HG02588 (cell line): ENCODE data around the gene C5AR1.
"Not testable (repeated sequence)": the region's sequence is repeated elsewhere in the genome, so short reads cannot be mapped to it uniquely, and the experiment has no call there.

Experiments used
- ATAC-seq: cut with Tn5 transposase; IDR thresholded peaks from one replicate; pipeline ENCODE4 v1.9.1; 2021; ENCODE audit warnings: mild to moderate bottlenecking, moderate library complexity; ENCODE audit not compliant: unreplicated experiment

Gene C5AR1

GRCh38 chr19:47283405-47284059, 26.1 kb upstream of the C5AR1 start:
- no peak for ATAC-seq

GRCh38 chr19:47284324-47284899, 25.2 kb upstream of the C5AR1 start:
- no peak for ATAC-seq

DNA sequence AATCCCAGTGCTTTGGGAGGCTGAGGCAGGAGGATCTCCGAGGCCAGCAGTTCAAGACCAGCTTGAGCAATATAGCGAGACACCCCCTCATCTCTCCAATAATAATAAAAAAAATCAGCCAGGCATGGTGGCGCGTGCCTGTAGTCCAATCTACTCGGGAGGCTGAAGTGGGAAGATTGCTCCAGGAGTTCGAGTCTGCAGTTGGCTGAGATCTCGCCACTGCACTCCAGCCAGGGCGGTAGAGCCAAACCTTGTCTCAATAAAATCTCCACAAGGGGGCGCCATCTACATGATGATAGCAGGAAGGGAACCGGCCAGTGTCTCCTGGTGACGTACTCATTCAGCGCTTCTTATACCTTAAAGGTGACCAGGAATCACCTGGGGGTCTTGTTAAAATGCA, 13.6 kb upstream of the C5AR1 start:
- no peak for ATAC-seq

- not testable (repeated sequence) for ATAC-seq
Measured at GRCh38 chr19:47300867-47301266, 8.8 kb upstream of the C5AR1 start.

- ATAC-seq, result no peak
Measured at GRCh38 chr19:47302249-47302648, 7.4 kb upstream of the C5AR1 start.

DNA sequence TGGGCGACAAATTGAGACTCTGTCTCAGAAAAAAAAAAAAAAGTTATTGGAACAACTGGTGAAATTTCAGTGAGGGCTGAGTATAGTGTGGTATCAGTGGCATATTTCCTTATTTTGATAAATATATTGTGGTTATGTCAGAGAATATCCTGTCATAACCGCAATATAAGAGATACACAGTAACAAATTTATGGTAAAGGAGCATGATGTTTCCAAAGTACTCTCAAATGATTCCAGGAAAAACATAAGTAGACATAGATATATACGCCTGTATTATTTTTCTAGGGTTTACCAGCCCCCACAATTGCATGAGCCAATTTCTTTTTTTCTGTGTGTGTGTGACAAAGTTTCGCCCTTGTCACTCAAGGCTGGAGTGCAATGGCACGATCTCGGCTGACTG, 5.7 kb upstream of the C5AR1 start:
- no peak for ATAC-seq

DNA sequence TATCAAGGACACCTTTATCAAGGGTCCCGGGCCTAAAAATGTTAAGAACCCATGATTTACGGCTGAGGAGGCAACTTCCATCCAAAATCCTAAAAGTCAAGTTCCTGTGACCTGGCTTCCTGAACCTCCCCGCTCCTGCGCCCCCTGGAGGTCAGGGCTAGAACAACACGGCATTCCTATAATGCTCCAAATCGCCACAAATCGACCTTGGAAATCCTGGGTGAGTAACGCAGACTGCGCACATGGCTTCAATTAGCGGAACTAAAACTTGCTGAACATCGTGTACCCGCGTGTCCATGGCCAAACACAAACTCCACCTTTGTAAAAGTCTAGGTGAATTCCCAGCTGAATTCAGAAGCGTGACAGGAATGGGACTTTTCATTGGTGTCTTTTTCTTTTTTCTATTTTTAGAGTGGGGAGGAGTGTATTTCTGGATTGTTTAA, 4.3 kb upstream of the C5AR1 start:
- no peak for ATAC-seq

DNA sequence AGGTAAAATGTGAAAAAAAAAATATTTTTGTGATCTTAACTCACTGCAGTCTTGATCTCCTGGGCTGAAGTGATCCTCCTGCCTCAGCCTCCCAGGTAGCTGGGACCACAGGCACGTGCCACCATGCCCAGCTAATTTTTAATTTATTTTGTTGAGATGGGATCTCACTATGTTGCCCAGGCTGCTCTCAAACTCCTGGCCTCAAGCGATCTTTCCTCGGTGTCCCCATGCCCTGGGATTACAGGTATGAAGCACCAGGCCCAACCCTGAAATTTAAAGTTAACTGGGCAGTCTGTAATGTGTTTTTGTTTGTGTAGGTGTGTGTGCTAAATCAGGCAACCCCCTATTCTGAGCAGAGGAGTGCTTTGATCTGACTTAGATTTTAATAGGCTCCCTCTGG, 3.4 kb upstream of the C5AR1 start:
- ATAC-seq, result no peak

GRCh38 chr19:47309038-47309437, 623 bp upstream of the C5AR1 start:
- no peak for ATAC-seq

- no peak for ATAC-seq
Measured at GRCh38 chr19:47310323-47310722, 662 bp downstream of the C5AR1 start.

DNA sequence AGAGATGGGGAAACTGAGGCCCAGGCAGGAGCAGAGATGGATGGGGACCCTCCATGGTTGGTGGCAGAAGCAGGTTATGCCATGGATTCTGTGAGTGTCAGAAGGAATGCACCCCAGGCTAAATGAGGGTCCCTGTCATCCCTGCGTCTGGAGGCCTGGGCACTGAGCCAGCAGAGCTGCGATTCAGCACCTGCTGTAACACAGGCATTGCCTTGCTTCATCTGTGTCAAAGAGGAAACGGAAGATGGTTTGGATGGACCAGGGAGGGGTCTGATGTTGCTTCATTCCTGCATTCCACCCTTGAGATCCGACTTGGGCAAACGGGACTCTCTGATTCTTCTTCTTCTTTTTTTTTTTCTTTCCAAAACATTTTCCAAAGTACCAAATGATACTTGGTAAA, 1.2 kb downstream of the C5AR1 start:
- ATAC-seq, result no peak

- ATAC-seq, result no peak
Measured at GRCh38 chr19:47312366-47313006, 2.8 kb downstream of the C5AR1 start.

DNA sequence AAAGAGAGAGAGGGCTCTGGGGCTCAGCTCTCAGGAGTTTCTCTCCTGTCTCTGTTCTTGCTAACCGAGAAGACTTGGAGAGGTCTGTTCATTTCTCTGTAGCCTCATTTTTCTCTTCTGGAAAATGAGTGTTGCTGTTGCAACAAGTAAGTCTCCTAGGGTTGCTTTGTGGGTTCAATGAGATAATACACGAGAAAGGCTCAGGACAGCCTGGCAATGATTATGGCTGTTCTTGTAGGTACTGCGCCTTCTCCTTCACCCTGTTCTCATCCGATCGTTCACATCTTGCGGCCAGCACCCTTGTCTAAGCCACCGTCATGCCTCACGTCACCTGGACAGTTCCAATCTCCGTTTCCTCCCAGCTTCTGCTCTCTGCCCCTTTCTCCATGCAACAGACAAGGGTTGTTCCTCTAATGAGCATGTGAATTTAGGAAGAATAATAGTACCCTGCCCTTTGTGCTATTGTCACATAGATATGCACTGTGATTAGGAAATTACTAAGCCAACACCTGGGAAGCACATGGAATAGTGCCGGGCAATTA, 4.2 kb downstream of the C5AR1 start:
- no peak for ATAC-seq

DNA sequence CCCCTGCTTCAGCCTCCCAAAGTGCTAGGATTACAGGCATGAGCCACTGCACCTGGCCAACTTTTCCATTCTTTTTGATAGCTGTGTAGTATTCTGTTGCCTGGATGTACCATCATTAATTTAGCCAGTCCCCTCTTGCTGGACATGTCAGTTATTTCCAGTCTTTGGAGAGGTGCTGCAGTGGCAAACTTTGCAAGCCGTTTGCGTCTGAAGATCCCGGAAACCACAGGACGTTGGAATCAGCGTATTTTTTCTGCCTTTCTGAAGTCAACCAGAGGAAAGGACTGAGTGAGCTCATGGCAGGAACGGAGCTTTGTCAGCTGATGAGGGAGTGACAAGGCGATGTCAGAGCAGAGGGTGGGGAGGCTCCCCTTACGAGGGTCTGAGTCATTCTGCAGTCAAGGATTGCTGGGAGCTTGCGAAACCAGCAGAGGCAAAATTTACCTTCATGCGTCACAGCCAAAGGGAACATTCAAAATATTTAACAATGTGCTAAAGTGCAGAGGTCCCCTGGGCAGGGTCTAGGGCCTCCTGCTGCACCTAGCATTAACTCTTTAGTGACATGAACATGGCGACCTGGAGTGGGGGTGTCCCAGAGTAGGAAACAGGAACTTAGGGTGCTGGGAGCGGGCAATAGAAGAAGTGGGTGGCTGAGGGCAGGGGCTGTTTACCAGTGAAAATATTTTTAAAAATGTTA, 5.6 kb downstream of the C5AR1 start:
- no peak for ATAC-seq

DNA sequence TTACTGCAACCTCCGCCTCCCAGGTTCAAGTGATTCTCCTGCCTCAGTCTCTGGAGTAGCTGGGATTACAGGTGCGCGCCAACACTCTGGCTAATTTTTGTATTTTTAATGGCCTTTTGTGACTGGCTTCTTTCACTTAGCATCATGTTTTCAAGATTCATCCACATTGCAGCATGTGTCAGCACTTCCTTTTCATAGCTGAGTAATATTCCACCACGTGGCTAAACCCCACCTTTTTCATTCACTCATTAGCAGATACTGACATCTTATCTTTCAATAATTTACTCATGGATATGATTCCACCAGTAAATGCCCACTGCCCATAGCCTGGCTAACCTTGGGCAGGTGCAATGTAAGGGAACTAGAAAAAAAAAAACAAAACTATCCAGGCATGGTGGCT, 6.9 kb downstream of the C5AR1 start:
- ATAC-seq, result no peak

DNA sequence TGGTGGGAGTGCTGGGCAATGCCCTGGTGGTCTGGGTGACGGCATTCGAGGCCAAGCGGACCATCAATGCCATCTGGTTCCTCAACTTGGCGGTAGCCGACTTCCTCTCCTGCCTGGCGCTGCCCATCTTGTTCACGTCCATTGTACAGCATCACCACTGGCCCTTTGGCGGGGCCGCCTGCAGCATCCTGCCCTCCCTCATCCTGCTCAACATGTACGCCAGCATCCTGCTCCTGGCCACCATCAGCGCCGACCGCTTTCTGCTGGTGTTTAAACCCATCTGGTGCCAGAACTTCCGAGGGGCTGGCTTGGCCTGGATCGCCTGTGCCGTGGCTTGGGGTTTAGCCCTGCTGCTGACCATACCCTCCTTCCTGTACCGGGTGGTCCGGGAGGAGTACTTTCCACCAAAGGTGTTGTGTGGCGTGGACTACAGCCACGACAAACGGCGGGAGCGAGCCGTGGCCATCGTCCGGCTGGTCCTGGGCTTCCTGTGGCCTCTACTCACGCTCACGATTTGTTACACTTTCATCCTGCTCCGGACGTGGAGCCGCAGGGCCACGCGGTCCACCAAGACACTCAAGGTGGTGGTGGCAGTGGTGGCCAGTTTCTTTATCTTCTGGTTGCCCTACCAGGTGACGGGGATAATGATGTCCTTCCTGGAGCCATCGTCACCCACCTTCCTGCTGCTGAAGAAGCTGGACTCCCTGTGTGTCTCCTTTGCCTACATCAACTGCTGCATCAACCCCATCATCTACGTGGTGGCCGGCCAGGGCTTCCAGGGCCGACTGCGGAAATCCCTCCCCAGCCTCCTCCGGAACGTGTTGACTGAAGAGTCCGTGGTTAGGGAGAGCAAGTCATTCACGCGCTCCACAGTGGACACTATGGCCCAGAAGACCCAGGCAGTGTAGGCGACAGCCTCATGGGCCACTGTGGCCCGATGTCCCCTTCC, 10.5 kb downstream of the C5AR1 start:
- ATAC-seq, result no peak

DNA sequence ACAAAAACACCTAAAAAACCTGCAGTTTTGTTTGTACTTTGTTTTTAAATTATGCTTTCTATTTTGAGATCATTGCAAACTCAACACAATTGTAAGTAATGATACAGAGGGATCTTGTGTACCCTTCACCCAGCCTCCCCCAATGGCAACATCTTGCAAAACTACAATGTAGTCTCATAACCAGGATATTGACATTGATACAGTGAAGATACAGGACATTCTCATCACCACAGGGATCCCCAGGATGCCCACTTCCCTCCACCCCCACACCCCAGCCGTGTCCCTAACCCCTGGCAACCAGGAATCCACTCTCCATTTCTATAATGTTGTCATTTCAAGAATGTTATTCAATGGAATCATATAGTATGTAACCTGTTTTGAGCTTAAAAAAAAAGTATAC, 12.0 kb downstream of the C5AR1 start:
- no peak for ATAC-seq

- ATAC-seq, result no peak
Measured at GRCh38 chr19:47322058-47322457, 12.4 kb downstream of the C5AR1 start.

- ATAC-seq, result no peak
Measured at GRCh38 chr19:47323409-47323808, 13.7 kb downstream of the C5AR1 start.

DNA sequence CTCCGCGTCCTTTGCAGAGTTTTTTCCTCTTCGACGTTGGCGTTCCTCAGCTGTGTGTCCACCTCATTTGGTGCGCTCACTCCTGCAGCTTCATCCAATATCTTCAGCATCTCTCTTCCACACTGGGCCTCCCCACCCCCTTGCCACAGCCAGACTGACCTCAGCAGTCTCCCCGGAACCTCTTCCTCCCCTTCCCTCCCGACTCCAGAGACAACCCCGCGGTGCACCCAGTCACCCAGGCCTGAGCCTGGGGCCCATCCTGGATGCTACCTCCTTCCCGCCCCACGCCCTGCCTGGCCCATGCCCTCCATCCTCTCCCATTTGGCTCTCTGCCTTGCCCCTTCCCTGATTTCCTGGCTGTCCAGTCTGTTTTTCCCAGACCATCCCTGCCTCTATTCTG, 14.2 kb downstream of the C5AR1 start:
- no peak for ATAC-seq

GRCh38 chr19:47324502-47324901, 14.8 kb downstream of the C5AR1 start:
- no peak for ATAC-seq
